ENCODE data around the gene FBXO3.
"Not testable (repeated sequence)": the region's sequence is repeated elsewhere in the genome, so short reads cannot be mapped to it uniquely, and the experiment has no call there.

The FBXO3 gene

GRCh38 chr11:33770236-33770635, 4.1 kb downstream of the FBXO3 start:
- no peak for DNase-seq

- no peak for DNase-seq
These were observed 4.8 kb downstream of the FBXO3 start for GRCh38 chr11:33769542-33769941.

- no peak for DNase-seq
These were observed 6.7 kb downstream of the FBXO3 start for GRCh38 chr11:33767624-33768023.

- DNase-seq: no peak
These were observed 8.2 kb downstream of the FBXO3 start for GRCh38 chr11:33766085-33766484.

GRCh38 chr11:33761471-33761870, 12.8 kb downstream of the FBXO3 start:
- DNase-seq: no peak

- DNase-seq: no peak
These were observed 20.9 kb downstream of the FBXO3 start for GRCh38 chr11:33753304-33753967.

- no peak for DNase-seq
These were observed 22.4 kb downstream of the FBXO3 start for GRCh38 chr11:33751878-33752277.

- peak; percentile 39 for DNase-seq
These were observed 26.3 kb downstream of the FBXO3 start for GRCh38 chr11:33747979-33748378.

- DNase-seq: no peak
These were observed 31.0 kb downstream of the FBXO3 start for GRCh38 chr11:33743291-33743690.

- DNase-seq: peak; percentile 30
These were observed 32.0 kb downstream of the FBXO3 start for GRCh38 chr11:33742249-33742851.

- no peak for DNase-seq
These were observed 32.5 kb downstream of the FBXO3 start for GRCh38 chr11:33741806-33742205.

- DNase-seq: no peak
These were observed 36.9 kb downstream of the FBXO3 start for GRCh38 chr11:33737362-33737821.

- DNase-seq: peak; percentile 66
These were observed 38.0 kb downstream of the FBXO3 start, which contains the start of gene CD59 for GRCh38 chr11:33736148-33736812. Gene CD59, minus strand, starts transcription at chr11:33736423. Its CDS starts 13,978 bp downstream, at chr11:33722445.

GRCh38 chr11:33735271-33736147, 38.8 kb downstream of the FBXO3 start:
- no peak for DNase-seq

- no peak for DNase-seq
These were observed 39.7 kb downstream of the FBXO3 start for GRCh38 chr11:33734441-33735270.

GRCh38 chr11:33733980-33734379, 40.3 kb downstream of the FBXO3 start:
- DNase-seq: no peak

GRCh38 chr11:33731723-33732531, 42.4 kb downstream of the FBXO3 start:
- DNase-seq: no peak

- DNase-seq: no peak
These were observed 43.6 kb downstream of the FBXO3 start for GRCh38 chr11:33730716-33731115.

GRCh38 chr11:33729072-33729664, 45.2 kb downstream of the FBXO3 start:
- not testable (repeated sequence) for DNase-seq

GRCh38 chr11:33727539-33727938, 46.8 kb downstream of the FBXO3 start:
- not testable (repeated sequence) for DNase-seq

GRCh38 chr11:33725496-33725895, 48.8 kb downstream of the FBXO3 start:
- DNase-seq: no peak

Data from NCI-H446 treated with DMSO at 0.1 percent for 48 hours (cell line).